ENCODE measurements around the gene SMU1.

GRCh38 chr9:33107762-33108161 is 31.3 kb upstream of the SMU1 start:
- no peak for TF ChIP-seq POLR2AphosphoS5 (IDR thresholded peaks at IDR 0.05; ENCODE audit: low read depth, low read length)
- TF ChIP-seq DMTF1 (CRISPR knock-in tag; IDR thresholded peaks at IDR 0.05): no peak
- TF ChIP-seq PHF5A (CRISPR knock-in tag; IDR thresholded peaks at IDR 0.05; ENCODE audit: low read depth, unreplicated experiment): no peak
- no peak for TF ChIP-seq ZSCAN9 (CRISPR knock-in tag; IDR thresholded peaks at IDR 0.05; ENCODE audit: borderline replicate concordance)
- TF ChIP-seq ZBTB21 (CRISPR knock-in tag; IDR thresholded peaks at IDR 0.05): no peak
- no peak for TF ChIP-seq HIVEP1 (CRISPR knock-in tag; IDR thresholded peaks at IDR 0.05)
- no peak for TF ChIP-seq PBX2 (CRISPR knock-in tag; IDR thresholded peaks at IDR 0.05)
- no peak for TF ChIP-seq POLR2A (IDR thresholded peaks at IDR 0.05; ENCODE audit: insufficient read depth in 1 of 2, low read depth in 2 of 2, low read length in 2 of 2)
